Amniotic epithelial cell (primary cell): ENCODE data around the gene RGS11.
"Not testable (repeated sequence)": the region's sequence is repeated elsewhere in the genome, so short reads cannot be mapped to it uniquely, and the experiment has no call there.

Source experiments
- DNase-seq: peaks from one replicate; pipeline ENCODE4 v3.0.0-alpha.2; 2010; ENCODE audit warnings: low read depth

Gene RGS11

GRCh38 chr16:263182-263774, 12.5 kb downstream of the RGS11 start:
- no peak for DNase-seq

GRCh38 chr16:262121-262745, 13.5 kb downstream of the RGS11 start:
- DNase-seq, result no peak

- no peak for DNase-seq
These were observed 14.6 kb downstream of the RGS11 start for GRCh38 chr16:261031-261691.

GRCh38 chr16:260326-260725, 15.4 kb downstream of the RGS11 start:
- DNase-seq, result no peak

GRCh38 chr16:259814-260253, 15.9 kb downstream of the RGS11 start:
- no peak for DNase-seq

- no peak for DNase-seq
These were observed 16.5 kb downstream of the RGS11 start for GRCh38 chr16:259226-259625.

GRCh38 chr16:258091-258490, 17.7 kb downstream of the RGS11 start:
- DNase-seq, result not testable (repeated sequence)

GRCh38 chr16:255183-255582, 20.6 kb downstream of the RGS11 start:
- no peak for DNase-seq

GRCh38 chr16:254461-254860, 21.3 kb downstream of the RGS11 start:
- no peak for DNase-seq

- DNase-seq, result no peak
These were observed 21.9 kb downstream of the RGS11 start for GRCh38 chr16:253833-254232.

- DNase-seq, result no peak
These were observed 23.1 kb downstream of the RGS11 start for GRCh38 chr16:252366-253337.

GRCh38 chr16:249431-249830, 26.3 kb downstream of the RGS11 start:
- no peak for DNase-seq

GRCh38 chr16:247027-247426, 28.7 kb downstream of the RGS11 start:
- no peak for DNase-seq

- DNase-seq, result no peak
These were observed 30.6 kb downstream of the RGS11 start for GRCh38 chr16:245105-245504.

- no peak for DNase-seq
These were observed 32.4 kb downstream of the RGS11 start for GRCh38 chr16:243348-243747.

- DNase-seq, result no peak
These were observed 33.5 kb downstream of the RGS11 start for GRCh38 chr16:242281-242680.

GRCh38 chr16:240559-240958, 35.2 kb downstream of the RGS11 start:
- no peak for DNase-seq

GRCh38 chr16:239948-240277, 35.8 kb downstream of the RGS11 start:
- DNase-seq, result no peak

GRCh38 chr16:234468-235305, 41.1 kb downstream of the RGS11 start, which contains the start of gene FAM234A:
Gene FAM234A (plus strand): TSS chr16:234821. CDS start chr16:254414, 19,593 bp downstream.
- DNase-seq, result peak; percentile 80

- no peak for DNase-seq
These were observed 44.8 kb downstream of the RGS11 start for GRCh38 chr16:230949-231348.

GRCh38 chr16:230351-230750, 45.4 kb downstream of the RGS11 start:
- DNase-seq, result not testable (repeated sequence)
